K562 (cell line): ENCODE results near the gene PLSCR3. TPM values are rescaled to one million over a fixed set of nuclear protein-coding genes. Genes with fewer than 3 reads are reported as not detected.

Experiments
- ATAC-seq: fragments of 200-7000 bp; cut with Tn5 transposase; 3 replicates; pipeline ENCODE4 v1.9.1; 2020; ENCODE audit warnings: moderate library complexity
- BruUV-seq: library from RNA; stranded (reverse); fragments of 400-500 nt; replicated peaks from 2 replicates; lab custom pipeline; 2021; lab: Mats Ljungman, UMichigan
- CTCF ChIA-PET: fragments of 300-600 bp; formaldehyde crosslinking; extraction: SDS; loops from one replicate; lab custom pipeline; 2021; ENCODE audit warnings: low intra/inter-chr PET ratio; lab: Yijun Ruan, JAX
- POLR2A ChIA-PET: fragments of 300-600, 350-650 bp; sonication (Branson Sonifier 250); formaldehyde crosslinking; extraction: SDS; loops from one replicate; lab custom pipeline; 2021; ENCODE audit warnings: antibody characterized with exemption, inconsistent platforms; lab: Yijun Ruan, JAX
- DNase-seq, 4 experiments: peaks; one replicate each; pipeline versions ENCODE4 v3.0.0 to v3.0.0-alpha.2; 2011 to 2018; ENCODE audit warnings: low spot score in 3 of 4, mixed read lengths in 3 of 4; ENCODE audit errors: extremely low read depth in 1 of 4
- FAIRE-seq: peaks from 2 replicates; lab custom pipeline; 2011; peaks lifted over from hg19 to GRCh38; lab: Jason Lieb, UNC
- H2AFZ ChIP-seq: 2 replicates; pipeline ENCODE4 v1.6.0; 2011; ENCODE audit warnings: low read depth, low read length, control low read depth, inconsistent platforms
- H3K27ac ChIP-seq: fragments of 200-600 bp; 3 replicates; pipeline ENCODE4 v1.8.0; 2011; ENCODE audit warnings: low read depth, mild to moderate bottlenecking, control low read depth, inconsistent platforms, low read length, moderate library complexity, mixed read lengths; ENCODE audit errors: extremely low read depth
- H3K27me3 ChIP-seq, 2 experiments: fragments of 300-600 bp in 1 of 2; 2 replicates in 1 of 2; 3 replicates in 1 of 2; pipeline versions ENCODE4 v1.6.0 to v1.8.0; 2011; ENCODE audit warnings: inconsistent platforms in 2 of 2, low read length in 2 of 2, mild to moderate bottlenecking in 1 of 2, mixed read lengths in 1 of 2, moderate library complexity in 1 of 2; ENCODE audit not compliant: control insufficient read depth in 2 of 2, insufficient read depth in 2 of 2
- H3K36me3 ChIP-seq: fragments of 300-600 bp; 3 replicates; pipeline ENCODE4 v1.8.0; 2011; ENCODE audit warnings: mild to moderate bottlenecking, low read length, inconsistent platforms; ENCODE audit not compliant: control insufficient read depth, insufficient read depth
- H3K4me1 ChIP-seq, 2 experiments: fragments of 200-600 bp in 1 of 2; replicated peaks in 1 of 2; 2 replicates in 1 of 2; 3 replicates in 1 of 2; pipeline versions ENCODE4 v1.5.1 to v1.8.0; 2011; ENCODE audit warnings: inconsistent platforms in 2 of 2, low read length in 2 of 2, mild to moderate bottlenecking in 1 of 2, mixed read lengths in 1 of 2, moderate library complexity in 1 of 2; ENCODE audit not compliant: control insufficient read depth in 2 of 2, insufficient read depth in 2 of 2
- H3K4me2 ChIP-seq: 2 replicates; pipeline ENCODE4 v1.6.1; 2011; ENCODE audit warnings: low read length, control low read depth, inconsistent platforms, mixed read lengths; ENCODE audit not compliant: insufficient read depth
- H3K4me3 ChIP-seq: fragments of 200-600 bp; sonication (generic), shearing (Covaris generic); 2 replicates; pipeline ENCODE4 v1.5.1; 2016; ENCODE audit warnings: control low read depth, inconsistent platforms
- H3K79me2 ChIP-seq: fragments of 200-600 bp; 3 replicates; pipeline ENCODE4 v1.8.0; 2011; ENCODE audit warnings: low read length, inconsistent platforms; ENCODE audit not compliant: control insufficient read depth, insufficient read depth
- H3K9ac ChIP-seq, 2 experiments: 2 replicates each; pipeline versions ENCODE4 v1.6.0 to v1.6.1; 2011; ENCODE audit warnings: low read depth in 2 of 2, low read length in 2 of 2, control low read depth in 1 of 2, inconsistent platforms in 1 of 2, mild to moderate bottlenecking in 1 of 2, mixed read lengths in 1 of 2; ENCODE audit not compliant: insufficient read depth in 1 of 2
- H3K9me1 ChIP-seq: one replicate; pipeline ENCODE4 v1.6.0; 2011; ENCODE audit warnings: inconsistent platforms, mild to moderate bottlenecking, low read length, moderate library complexity; ENCODE audit not compliant: control insufficient read depth, insufficient read depth
- H3K9me3 ChIP-seq: replicated peaks from 2 replicates; pipeline ENCODE4 v1.5.1; 2011; ENCODE audit warnings: low read depth, low read length, inconsistent platforms; ENCODE audit not compliant: control insufficient read depth, insufficient read depth
- H4K20me1 ChIP-seq: replicated peaks from 2 replicates; pipeline ENCODE4 v1.6.1; 2011; ENCODE audit warnings: low read length, inconsistent platforms, mixed read lengths; ENCODE audit not compliant: control insufficient read depth, insufficient read depth
- BMI1 ChIP-seq: fragments of 150-350 bp; IDR thresholded peaks from 2 replicates; pipeline ENCODE4 v1.6.1; 2014; ENCODE audit warnings: low read length
- BRF1 ChIP-seq: IDR thresholded peaks from 3 replicates; pipeline ENCODE4 v1.6.1; 2011; ENCODE audit warnings: borderline replicate concordance, mild to moderate bottlenecking; ENCODE audit not compliant: insufficient read length; ENCODE audit errors: extremely low read depth
- CBX3 ChIP-seq, 2 experiments: IDR thresholded peaks; 1 replicate in 1 of 2; 2 replicates in 1 of 2; pipeline ENCODE4 v1.6.1; 2012; ENCODE audit warnings: inconsistent platforms in 2 of 2, low read length in 2 of 2, borderline replicate concordance in 1 of 2, control low read depth in 1 of 2
- CSDE1 ChIP-seq, 2 experiments: fragments of 450-650 bp; IDR thresholded peaks; 2 replicates each; pipeline ENCODE4 v1.6.1; 2016; ENCODE audit warnings: mild to moderate bottlenecking in 1 of 2
- MXI1 ChIP-seq: IDR thresholded peaks from 2 replicates; pipeline ENCODE4 v1.6.1; 2011; ENCODE audit warnings: low read depth, mild to moderate bottlenecking, improper control_type of control experiment, low read length
- MYNN ChIP-seq, 2 experiments: sonication (generic); formaldehyde crosslinking in 1 of 2; IDR thresholded peaks; 2 replicates each; pipeline versions ENCODE4 v1.5.0 to v1.6.1; 2016 to 2020; ENCODE audit warnings: antibody characterized with exemption in 1 of 2, missing genetic modification reagents in 1 of 2
- RBBP5 ChIP-seq: fragments of 200-600 bp; sonication (generic); IDR thresholded peaks from 2 replicates; pipeline ENCODE4 v1.6.1; 2012; ENCODE audit warnings: borderline replicate concordance, mild to moderate bottlenecking, low read length, control low read depth, inconsistent platforms; ENCODE audit not compliant: insufficient read depth, poor library complexity, severe bottlenecking
- RFX1 ChIP-seq: fragments of 450-650 bp; IDR thresholded peaks from 2 replicates; pipeline ENCODE4 v1.6.1; 2016; ENCODE audit warnings: mild to moderate bottlenecking, moderate library complexity
- TBP ChIP-seq: optimal IDR thresholded peaks from 2 replicates; pipeline ENCODE3; 2011; ENCODE audit warnings: low read depth, low read length, improper control_type of control experiment
- WGBS: fragments of 100-300 bp; shearing (Covaris generic); methylation state at CpG from one replicate; pipeline ENCODE4 v1.1.6; 2016; ENCODE audit warnings: low coverage, mixed read lengths; ENCODE audit not compliant: insufficient coverage; ENCODE audit errors: missing lambda C conversion rate; 5-methylcytosine and 5-hydroxymethylcytosine counted together
- in situ Hi-C: fragments of 300-500 bp; cut with MboI; formaldehyde crosslinking; loops from 4 replicates; pipeline ENCODE4 v1.15.0; 2018; ENCODE audit warnings: inconsistent platforms, mixed read lengths
- intact Hi-C: fragments of 100-400 bp; cut with micrococcal nuclease; formaldehyde crosslinking; loops from 2 replicates; pipeline ENCODE4 v1.14.2; 2022
- polyA plus RNA-seq, 8 experiments: library from polyadenylated mRNA; depleted of rRNA in 4 of 8; stranded (reverse) in 5 of 8; unstranded in 3 of 8; fragments of >200 nt; fragmentation: Nextera tagmentation in 2 of 8; fragmentation: Illumina TruSeq in 1 of 8; extraction: Ambion mirVana in 2 of 8; extraction: Trizol in 1 of 8; gene quantifications; 2 replicates each; pipeline versions ENCODE4 v1.2.1 to v1.2.3, GENCODE V29; 2011 to 2014; ENCODE audit warnings: inconsistent platforms in 1 of 8, missing spikeins in 1 of 8
- total RNA-seq, 7 experiments: library from RNA; depleted of rRNA in 6 of 7; stranded (reverse); fragments of >200 nt in 6 of 7; fragmentation: Illumina TruSeq in 2 of 7; extraction: Trizol in 2 of 7; gene quantifications; 2 replicates each; pipeline versions ENCODE4 v1.2.1 to v1.2.3, GENCODE V29; 2011 to 2021; ENCODE audit warnings: low replicate concordance in 1 of 7

The PLSCR3 gene
- total and polyA plus RNA-seq, 9 of the 15 experiments (the other 6 are each of a cell fraction or from before 2014, with no cell fraction given), result 3.2 to 16.8 (median 4.5) TPM

- H3K4me3 ChIP-seq, result no peak overlapping the region
- 39% methylated on average over 6 of the region's 9 CpGs for WGBS
- intact Hi-C loops, result loop anchor here (5.0 kb wide), 1 partner anchor 128 kb away; the partner anchor contains the start of genes POLR2A and SLC35G6
- no peak for FAIRE-seq
- peaks cover 8% of the 10 kb centered on the region for H3K79me2 ChIP-seq
- no TSS peak for BruUV-seq
- no peaks in the 10 kb centered on the region for H3K27me3 ChIP-seq
- no peaks in the 10 kb centered on the region for H3K36me3 ChIP-seq
- H3K4me1 ChIP-seq, result peaks cover 3 to 54% of the 10 kb centered on the region in 2 experiments; a peak in 3 of 5 replicates
- TF ChIP-seq TBP (no peak), MXI1 (peak; percentile 87), CBX3 (IDR thresholded peaks at IDR 0.05; ENCODE audit: borderline replicate concordance in 1 of 2, low read length in 2 of 2) (no peak), CSDE1 (IDR thresholded peaks at IDR 0.05) (0 out of 4 replicates have a peak, but pooled peaks of 1 of the 2 experiments have one; percentile 24), BRF1 (no peak), RBBP5 (no peak), RFX1 (peak; percentile 91), BMI1 (peak; percentile 68), MYNN (IDR thresholded peaks at IDR 0.05) (peak; percentile 96), MYNN (CRISPR knock-in tag; IDR thresholded peaks at IDR 0.05) (peak; percentile 69)
- TF ChIP-seq, all 486 proteins: peak for 5
- Histone ChIP-seq H4K20me1 (no peaks in the 10 kb centered on the region), H3K9me1 (no peaks in the 10 kb centered on the region), H2AFZ (no peak overlapping the region), H3K9ac (no peak overlapping the region), H3K4me2 (no peak overlapping the region), H3K9me3 (no peaks in the 10 kb centered on the region), H3K27ac (no peak overlapping the region)
- in situ Hi-C loops, result loop anchor here (10.0 kb wide), 1 partner anchor 200 kb away; the partner anchor contains the start of gene TNFSF13
- POLR2A ChIA-PET, result interaction anchor here (0.6 to 1.6 kb wide), 5 partner anchors 11 to 274 kb away, joined by 3 to 6 read pairs (median 4); partner anchors contain the start of genes SAT2 and ZBTB4
- DNase-seq, result peak in 1 of 4 experiments; percentile 40
- ATAC-seq, result no peak
- CTCF ChIA-PET, result no interaction called here
Measured at GRCh38 chr17:7354262-7354843, 40.0 kb downstream of the PLSCR3 start.
